H1 (cell line): ENCODE data around the gene FANCF. TPM values are rescaled to one million over a fixed set of nuclear protein-coding genes. Genes with fewer than 3 reads are reported as not detected.

Experiments used
- ASH2L ChIP-seq: fragments of 200-600, 300-600 bp; sonication (generic); IDR thresholded peaks from one replicate; pipeline ENCODE4 v1.7.1; 2017; ENCODE audit warnings: low read length
- CTBP2 ChIP-seq: IDR thresholded peaks from 2 replicates; pipeline ENCODE4 v1.7.0; 2011; ENCODE audit warnings: borderline replicate concordance, mild to moderate bottlenecking, moderate library complexity, mixed read lengths, low read length; ENCODE audit not compliant: insufficient read depth, insufficient read length
- HDAC6 ChIP-seq: IDR thresholded peaks from one replicate; pipeline ENCODE4 v1.7.1; 2012; ENCODE audit warnings: low read depth, mild to moderate bottlenecking, inconsistent platforms, low read length, moderate library complexity
- PHF8 ChIP-seq: fragments of 200-600 bp; sonication (generic); conservative IDR thresholded peaks from 2 replicates; pipeline ENCODE4 v1.7.1; 2012; ENCODE audit warnings: low read depth, mild to moderate bottlenecking, inconsistent platforms, low read length, moderate library complexity
- POU5F1 ChIP-seq: IDR thresholded peaks from 2 replicates; pipeline ENCODE4 v1.6.1; 2011; ENCODE audit warnings: low read depth, mild to moderate bottlenecking, low read length, moderate library complexity
- SIX5 ChIP-seq: IDR thresholded peaks from 2 replicates; pipeline ENCODE4 v1.6.1; 2011; ENCODE audit warnings: mild to moderate bottlenecking, low read depth, low read length
- TAF1 ChIP-seq: IDR thresholded peaks from 2 replicates; pipeline ENCODE4 v1.6.1; 2011; ENCODE audit warnings: mild to moderate bottlenecking, low read depth, low read length
- ZNF274 ChIP-seq: IDR thresholded peaks from 2 replicates; pipeline ENCODE4 v1.7.0; 2012; ENCODE audit warnings: low read length, borderline replicate concordance; ENCODE audit errors: extremely low read depth
- polyA plus RNA-seq, 7 experiments: library from polyadenylated mRNA; depleted of rRNA in 3 of 7; stranded (reverse) in 5 of 7; unstranded in 2 of 7; fragments of >200 nt in 5 of 7; fragments of 200-250 nt in 2 of 7; gene quantifications; 1 replicate in 5 of 7; 2 replicates in 1 of 7; 4 replicates in 1 of 7; pipeline versions ENCODE4 v1.2.1 to v1.2.3, GENCODE V29; 2011 to 2013; ENCODE audit warnings: missing spikeins in 2 of 7, mixed read lengths in 2 of 7
- total RNA-seq: library from RNA; stranded (reverse); fragmentation: NEBNext Ultra II Directional; extraction: Animal tissue kit (Norgen Biotek cat#: 25700); gene quantifications from 2 replicates; pipeline ENCODE4 v1.2.1, GENCODE V29; 2021

FANCF gene
- total and polyA plus RNA-seq, 2 of the 8 experiments (the other 6 are each of a cell fraction or from before 2014, with no cell fraction given) = 10.0 to 29.4 TPM

GRCh38 chr11:22583963-22584492 is 41.6 kb downstream of the FANCF start (continued):
- TF ChIP-seq POU5F1 = no peak
- no peak for TF ChIP-seq TAF1
- no peak for TF ChIP-seq PHF8
- TF ChIP-seq HDAC6 = no peak
- TF ChIP-seq ZNF274 = no peak
- no peak for TF ChIP-seq ASH2L
- TF ChIP-seq SIX5 = no peak
- no peak for TF ChIP-seq CTBP2
